ENCODE measurements around the gene ACTR8.

- TF ChIP-seq, protein P1, sequence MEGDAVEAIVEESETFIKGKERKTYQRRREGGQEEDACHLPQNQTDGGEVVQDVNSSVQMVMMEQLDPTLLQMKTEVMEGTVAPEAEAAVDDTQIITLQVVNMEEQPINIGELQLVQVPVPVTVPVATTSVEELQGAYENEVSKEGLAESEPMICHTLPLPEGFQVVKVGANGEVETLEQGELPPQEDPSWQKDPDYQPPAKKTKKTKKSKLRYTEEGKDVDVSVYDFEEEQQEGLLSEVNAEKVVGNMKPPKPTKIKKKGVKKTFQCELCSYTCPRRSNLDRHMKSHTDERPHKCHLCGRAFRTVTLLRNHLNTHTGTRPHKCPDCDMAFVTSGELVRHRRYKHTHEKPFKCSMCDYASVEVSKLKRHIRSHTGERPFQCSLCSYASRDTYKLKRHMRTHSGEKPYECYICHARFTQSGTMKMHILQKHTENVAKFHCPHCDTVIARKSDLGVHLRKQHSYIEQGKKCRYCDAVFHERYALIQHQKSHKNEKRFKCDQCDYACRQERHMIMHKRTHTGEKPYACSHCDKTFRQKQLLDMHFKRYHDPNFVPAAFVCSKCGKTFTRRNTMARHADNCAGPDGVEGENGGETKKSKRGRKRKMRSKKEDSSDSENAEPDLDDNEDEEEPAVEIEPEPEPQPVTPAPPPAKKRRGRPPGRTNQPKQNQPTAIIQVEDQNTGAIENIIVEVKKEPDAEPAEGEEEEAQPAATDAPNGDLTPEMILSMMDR (conservative IDR thresholded peaks at IDR 0.05; ENCODE audit: low read depth, low read length), result no peak
- no peak for TF ChIP-seq EZH2 (IDR thresholded peaks at IDR 0.05; ENCODE audit: borderline replicate concordance, low read depth, low read length, poor library complexity, severe bottlenecking)
These were observed 21.8 kb downstream of the ACTR8 start for GRCh38 chr3:53860196-53860595.

Measured in A673 (cell line).